Stimulated activated CD4-positive, alpha-beta T cell treated with anti-CD3 and anti-CD28 coated beads, Interleukin-1b, Interleukin-23, amount 100 ng/mL, for 1 hour (primary cell): ENCODE results near the gene MUC6.
"Not testable (repeated sequence)": the region's sequence is repeated elsewhere in the genome, so short reads cannot be mapped to it uniquely, and the experiment has no call there.

ENCODE experiments used
- DNase-seq, 2 donors: peaks; one replicate each; pipeline ENCODE4 v3.0.0-alpha.2; 2020; ENCODE audit warnings: low read depth in 2 of 2

Gene MUC6

GRCh38 chr11:1024597-1025409 lies 11.7 kb downstream of the MUC6 start:
- DNase-seq, result no peak

GRCh38 chr11:1023811-1024596 lies 12.5 kb downstream of the MUC6 start:
- no peak for DNase-seq

GRCh38 chr11:1022908-1023810 lies 13.4 kb downstream of the MUC6 start:
- DNase-seq, result no peak

GRCh38 chr11:1022411-1022810 lies 14.1 kb downstream of the MUC6 start:
- DNase-seq, result no peak

- DNase-seq, result no peak
These were observed 16.2 kb downstream of the MUC6 start for GRCh38 chr11:1020211-1020905.

- no peak for DNase-seq
These were observed 17.1 kb downstream of the MUC6 start for GRCh38 chr11:1019321-1019910.

- no peak for DNase-seq
These were observed 18.4 kb downstream of the MUC6 start for GRCh38 chr11:1018091-1018490.

GRCh38 chr11:1017269-1018005 lies 19.1 kb downstream of the MUC6 start:
- no peak for DNase-seq

- not testable (repeated sequence) for DNase-seq
These were observed 19.9 kb downstream of the MUC6 start for GRCh38 chr11:1016610-1017126.

- no peak for DNase-seq
These were observed 20.5 kb downstream of the MUC6 start for GRCh38 chr11:1015826-1016545.

- DNase-seq, result no peak
These were observed 21.5 kb downstream of the MUC6 start for GRCh38 chr11:1015064-1015463.

GRCh38 chr11:1014276-1014675 lies 22.2 kb downstream of the MUC6 start:
- DNase-seq, result no peak

GRCh38 chr11:1013631-1013935 lies 22.9 kb downstream of the MUC6 start:
- DNase-seq, result no peak

GRCh38 chr11:1012740-1013630 lies 23.5 kb downstream of the MUC6 start:
- DNase-seq, result no peak

- no peak for DNase-seq
These were observed 24.2 kb downstream of the MUC6 start for GRCh38 chr11:1012291-1012690.

GRCh38 chr11:1011320-1011698 lies 25.2 kb downstream of the MUC6 start:
- DNase-seq, result no peak

- DNase-seq, result no peak
These were observed 25.8 kb downstream of the MUC6 start for GRCh38 chr11:1010551-1011319.

GRCh38 chr11:1009991-1010390 lies 26.5 kb downstream of the MUC6 start:
- no peak for DNase-seq
